HG03432 (cell line): Measurements from ENCODE around the gene ELMO1.

ENCODE experiments used
- ATAC-seq: cut with Tn5 transposase; IDR thresholded peaks from one replicate; pipeline ENCODE4 v1.9.1; 2021; ENCODE audit warnings: mild to moderate bottlenecking, moderate library complexity; ENCODE audit not compliant: unreplicated experiment

Gene ELMO1

DNA sequence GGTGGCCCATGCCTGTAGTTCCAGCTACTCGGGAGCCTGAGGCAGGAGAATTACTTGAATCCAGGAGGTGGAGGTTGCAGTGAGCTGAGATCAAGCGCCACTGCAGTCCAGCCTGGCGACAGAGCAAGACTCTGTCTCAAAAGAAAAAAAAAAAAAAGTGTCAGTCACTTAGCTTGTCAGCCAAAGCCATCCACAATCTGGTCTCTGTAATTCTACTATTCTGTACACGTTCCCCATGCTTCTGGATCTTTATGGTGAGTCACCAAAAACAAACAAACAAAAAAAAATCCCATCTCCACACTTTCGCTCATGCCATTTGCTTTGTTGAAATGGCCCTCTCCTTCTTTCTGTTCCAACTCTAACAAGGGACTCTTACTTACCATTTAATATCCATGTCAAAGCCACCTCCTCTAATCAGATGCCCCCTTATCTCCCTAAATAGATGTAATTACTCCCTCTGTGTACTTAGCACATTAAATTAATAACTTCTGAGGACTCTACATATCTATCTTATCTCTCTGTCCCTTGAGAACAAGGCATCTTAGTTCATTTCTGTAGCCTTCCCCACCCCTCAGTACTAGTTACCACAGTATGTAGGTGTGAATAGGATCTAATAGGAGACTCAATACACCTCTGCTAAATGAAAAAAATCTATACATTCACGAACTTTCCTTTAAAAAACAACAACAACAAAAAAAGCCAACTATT lies 128.4 kb downstream of the ELMO1 start:
- no peak for ATAC-seq

DNA sequence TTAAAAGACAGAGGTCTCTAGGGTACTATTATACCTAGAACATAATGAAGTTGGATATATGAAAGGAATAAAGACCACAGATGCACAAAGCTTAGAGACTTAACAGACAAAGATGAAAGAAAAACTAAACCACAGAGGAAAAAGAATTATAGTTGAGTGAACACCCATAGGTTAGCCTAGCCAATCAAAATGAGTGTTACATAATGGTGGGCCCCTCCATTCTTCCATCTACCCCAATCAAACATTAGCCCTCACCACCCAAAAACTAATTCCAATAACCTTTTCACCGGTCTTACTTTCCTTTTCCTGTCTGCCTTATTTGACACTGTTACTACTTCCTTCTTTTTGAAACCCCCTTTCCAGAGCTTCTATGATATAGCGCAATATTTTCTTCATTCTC lies 130.1 kb downstream of the ELMO1 start:
- no peak for ATAC-seq

DNA sequence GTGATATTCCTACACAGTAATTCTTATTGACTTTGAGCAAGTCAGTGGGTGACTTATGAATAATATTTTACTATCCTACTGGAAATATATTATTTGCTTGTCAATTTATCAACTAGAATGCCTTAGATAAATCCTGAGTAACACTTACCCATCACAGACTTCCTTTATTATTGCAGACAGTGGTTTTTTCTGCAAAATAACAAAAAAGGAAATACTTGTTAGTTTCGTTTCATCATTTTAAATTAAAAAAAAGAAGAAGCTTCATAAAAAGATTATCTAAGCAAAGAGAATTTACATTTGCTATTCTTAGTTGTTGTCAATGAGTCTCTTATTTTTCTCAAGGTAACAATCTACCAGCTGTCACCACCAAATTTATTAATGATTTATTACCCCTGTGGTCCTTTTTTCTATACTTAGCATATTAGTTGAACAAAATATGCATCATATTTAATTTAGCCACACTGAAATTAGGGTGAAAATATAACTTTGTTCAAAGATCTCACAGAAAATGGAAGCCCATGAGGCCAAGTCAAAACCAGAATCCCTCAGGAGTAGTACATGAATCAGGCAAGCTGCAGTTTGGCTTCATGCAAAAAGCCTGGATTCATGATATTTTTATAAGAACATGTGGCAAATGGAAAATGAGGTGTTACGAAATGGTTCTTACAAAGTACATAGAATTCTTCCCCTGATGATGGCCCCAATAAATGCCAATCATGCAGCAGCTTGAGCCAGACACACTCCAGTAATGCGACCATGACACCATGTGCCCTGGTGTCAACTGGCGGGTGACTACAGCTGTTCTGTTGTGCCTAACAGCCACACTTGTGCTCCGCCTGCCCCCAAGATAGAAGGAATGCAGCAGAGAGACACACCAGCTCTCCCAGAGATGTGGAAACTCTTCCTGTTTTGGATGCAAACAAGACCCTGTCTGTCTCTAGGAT lies 132.6 kb downstream of the ELMO1 start:
- no peak for ATAC-seq

DNA sequence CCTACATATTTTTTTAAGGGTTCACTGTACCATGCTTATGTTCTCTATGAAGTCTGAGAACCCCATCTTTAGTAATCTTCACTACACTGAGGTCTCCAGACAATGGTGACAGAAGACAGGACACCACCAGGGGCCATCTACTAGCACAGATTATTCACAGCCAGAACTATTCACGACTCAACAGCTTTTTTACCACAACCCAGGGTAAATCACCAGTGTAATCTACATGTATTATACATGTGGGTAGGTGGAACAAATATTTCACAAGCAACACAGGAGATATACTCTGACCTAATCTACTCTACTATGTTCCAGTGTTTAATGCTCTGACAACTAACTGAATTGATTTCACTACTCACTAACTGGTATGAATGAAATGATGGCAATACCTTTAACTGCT lies 136.1 kb downstream of the ELMO1 start:
- ATAC-seq = no peak

DNA sequence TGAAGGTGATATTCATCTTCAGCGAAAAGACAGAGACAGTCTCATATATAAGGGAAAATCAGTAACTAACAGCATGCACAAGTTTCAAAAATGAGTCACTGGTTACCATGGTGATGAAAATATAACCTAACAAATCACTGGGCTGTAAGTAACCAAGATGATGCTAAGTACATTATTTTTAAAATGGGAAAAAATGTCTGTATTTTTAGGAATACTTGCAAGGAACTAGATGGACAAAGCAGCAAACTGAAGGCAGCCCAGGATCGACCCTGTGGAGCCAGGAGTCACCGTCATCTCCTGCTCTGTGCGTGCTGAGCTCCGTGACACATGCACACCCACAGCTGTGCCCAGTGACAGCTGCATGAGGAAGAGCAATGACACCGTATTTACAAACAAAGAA lies 137.3 kb downstream of the ELMO1 start:
- peak; percentile 64 for ATAC-seq

DNA sequence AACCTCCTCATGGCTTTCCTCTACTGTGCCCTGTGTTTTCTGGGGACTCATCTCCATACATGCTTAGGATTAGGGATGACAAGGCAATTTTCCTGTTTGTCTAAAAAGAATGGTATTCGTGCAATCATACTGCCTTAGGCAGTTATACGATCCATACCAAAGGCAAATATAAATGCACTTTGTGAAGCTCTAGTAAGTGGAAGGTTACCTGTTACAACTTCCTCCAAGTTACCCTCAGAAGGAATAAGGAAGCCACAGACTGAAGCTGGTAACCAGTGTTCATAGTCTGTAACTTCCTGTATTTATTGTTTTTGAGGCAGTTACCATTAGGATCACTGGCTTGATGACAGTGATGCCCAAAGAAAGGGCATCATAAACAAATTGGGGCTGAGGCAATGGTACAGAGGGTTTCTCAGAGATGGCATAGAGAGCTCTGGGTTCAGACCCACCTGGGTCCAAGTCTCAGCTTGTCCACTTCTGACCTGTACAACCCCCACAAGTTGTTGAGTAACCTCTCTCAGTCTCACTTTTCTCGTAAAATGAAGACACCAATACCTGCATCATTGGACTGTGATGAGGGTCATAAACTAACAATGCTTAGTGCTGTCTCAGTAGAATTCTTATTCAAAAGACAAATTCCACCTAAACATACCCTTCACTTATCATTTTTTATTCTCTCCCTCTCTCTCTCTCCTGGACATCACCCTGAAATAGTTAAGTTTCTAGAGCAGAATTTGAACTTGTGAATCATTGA lies 138.2 kb downstream of the ELMO1 start:
- ATAC-seq = no peak

DNA sequence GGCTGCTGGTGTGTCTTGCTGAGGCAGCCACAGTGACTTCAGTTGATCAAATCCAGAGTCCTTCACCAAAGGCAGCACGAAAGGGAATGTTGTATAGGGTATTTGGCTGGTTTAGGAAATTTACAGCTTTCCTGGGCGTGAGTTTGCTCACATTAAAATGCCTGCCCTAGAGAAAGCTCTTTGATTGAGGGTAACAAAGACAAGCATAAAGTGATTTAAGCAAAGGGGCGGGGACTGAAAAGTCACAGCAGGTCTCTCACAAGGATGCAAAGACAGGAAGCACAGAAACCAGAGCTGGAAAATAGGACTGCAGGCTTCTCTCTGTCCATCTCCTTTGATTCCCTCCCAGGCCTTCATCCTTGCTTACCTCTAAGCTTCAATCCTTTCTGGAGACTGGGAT lies 139.2 kb downstream of the ELMO1 start:
- ATAC-seq = no peak

DNA sequence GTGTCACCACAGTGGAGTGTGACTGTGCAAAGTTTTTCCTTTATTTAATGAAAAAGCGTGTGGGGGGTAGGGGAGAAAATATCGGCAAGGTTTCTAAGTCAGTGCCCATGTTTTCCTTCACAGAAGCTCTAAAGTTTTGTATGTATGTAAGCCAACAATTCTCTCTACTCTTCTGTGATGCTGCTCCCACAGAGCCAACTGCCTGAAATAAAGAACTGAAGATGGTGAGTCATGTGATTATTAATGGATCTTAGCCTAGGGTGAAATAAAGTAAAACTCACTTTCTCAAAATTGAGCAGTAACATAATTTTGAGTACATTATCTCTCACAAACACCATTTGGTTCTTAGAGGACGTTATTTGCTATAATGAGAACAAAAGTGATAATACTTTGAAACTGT lies 143.7 kb downstream of the ELMO1 start:
- ATAC-seq = no peak

DNA sequence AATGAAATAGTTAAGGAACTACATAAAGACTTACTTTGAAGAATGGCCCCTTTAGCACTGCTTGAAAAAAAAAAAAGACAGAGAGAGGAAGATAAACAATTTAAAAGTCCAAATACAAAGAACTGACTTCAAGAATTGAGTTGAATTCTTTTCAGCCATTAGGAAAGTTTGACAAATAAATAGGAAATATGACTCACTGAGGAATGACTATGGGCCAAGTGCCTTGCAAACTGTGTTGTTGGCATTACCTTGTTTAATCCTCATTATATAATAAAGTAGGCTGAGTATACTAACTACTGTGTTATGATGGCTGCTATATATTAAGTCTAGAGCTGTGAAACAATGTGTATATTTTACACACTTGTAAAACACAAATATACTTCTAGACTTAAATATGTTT lies 151.1 kb downstream of the ELMO1 start:
- no peak for ATAC-seq

DNA sequence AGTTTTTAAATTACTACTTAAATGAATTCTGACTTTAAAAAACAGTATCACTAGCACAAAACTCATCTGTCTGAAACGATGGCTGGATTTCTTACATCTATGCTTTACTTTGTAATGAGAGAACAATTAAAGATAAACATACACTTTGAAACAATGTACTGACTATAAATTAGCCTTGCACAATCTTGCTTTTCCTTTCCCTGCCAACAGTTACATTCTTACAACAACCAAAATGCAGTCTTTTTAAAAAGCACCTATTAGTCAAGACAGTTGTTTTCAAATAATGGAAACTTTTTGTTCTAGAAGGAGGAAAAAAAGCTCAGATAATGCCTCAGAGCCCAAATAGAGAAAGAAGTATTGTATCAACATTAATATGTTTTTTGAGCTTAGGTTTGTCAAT lies 153.3 kb downstream of the ELMO1 start:
- ATAC-seq = no peak

DNA sequence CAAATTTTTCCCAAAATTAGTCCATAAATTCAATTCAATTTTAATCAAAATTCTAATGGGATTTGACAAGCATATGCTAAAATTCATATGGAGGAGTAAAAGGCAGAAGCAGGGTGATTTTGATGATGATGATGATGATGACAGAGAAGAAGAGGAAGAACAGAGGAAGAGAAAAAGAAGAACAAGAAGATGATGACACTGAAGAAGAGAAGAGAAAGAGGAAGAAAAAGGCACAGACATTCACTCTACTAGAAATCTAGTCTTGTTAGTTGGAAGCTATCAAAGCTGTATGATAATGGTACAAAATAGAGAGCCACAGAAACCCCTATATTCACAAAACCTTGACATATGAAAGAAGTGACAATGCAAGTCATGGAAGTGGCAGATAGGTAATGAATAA lies 157.9 kb downstream of the ELMO1 start:
- no peak for ATAC-seq

DNA sequence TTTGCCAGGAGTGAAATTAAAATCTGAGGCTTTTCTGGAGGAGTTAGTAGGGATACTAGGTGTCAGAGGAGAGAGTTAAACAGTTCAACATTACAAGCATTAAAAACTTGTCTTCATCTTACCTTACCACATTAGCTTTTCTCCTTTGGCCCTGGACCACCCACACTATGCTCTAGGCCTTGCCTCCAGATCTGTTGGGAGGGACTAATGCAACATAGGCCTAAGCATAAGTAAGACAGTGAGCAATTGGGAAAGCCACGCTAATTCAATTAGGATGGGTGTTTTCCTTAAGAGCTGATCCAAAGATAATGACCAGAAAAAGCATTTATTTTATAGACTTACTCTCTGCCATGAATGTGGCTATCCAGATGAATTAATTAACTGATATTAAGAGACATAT lies 158.9 kb downstream of the ELMO1 start:
- ATAC-seq = no peak

DNA sequence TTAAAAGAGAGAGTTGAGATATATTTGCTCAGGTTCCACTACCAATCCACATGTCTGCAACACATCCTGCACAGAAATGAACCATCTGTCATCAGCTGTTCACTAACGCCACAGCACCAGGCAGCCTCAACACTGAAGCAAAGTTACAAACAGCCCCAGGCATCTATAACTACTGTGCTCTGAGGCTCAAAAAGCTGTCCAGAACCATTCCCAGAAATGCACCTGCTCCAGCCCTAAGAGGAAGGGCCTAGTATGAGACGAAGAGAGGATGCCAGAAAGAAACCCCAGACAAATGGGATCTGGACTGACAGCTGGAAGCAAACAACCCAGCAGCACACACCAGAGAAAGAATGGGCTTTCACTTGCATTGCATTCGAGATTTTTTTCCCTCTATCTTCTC lies 159.3 kb downstream of the ELMO1 start:
- ATAC-seq = no peak

DNA sequence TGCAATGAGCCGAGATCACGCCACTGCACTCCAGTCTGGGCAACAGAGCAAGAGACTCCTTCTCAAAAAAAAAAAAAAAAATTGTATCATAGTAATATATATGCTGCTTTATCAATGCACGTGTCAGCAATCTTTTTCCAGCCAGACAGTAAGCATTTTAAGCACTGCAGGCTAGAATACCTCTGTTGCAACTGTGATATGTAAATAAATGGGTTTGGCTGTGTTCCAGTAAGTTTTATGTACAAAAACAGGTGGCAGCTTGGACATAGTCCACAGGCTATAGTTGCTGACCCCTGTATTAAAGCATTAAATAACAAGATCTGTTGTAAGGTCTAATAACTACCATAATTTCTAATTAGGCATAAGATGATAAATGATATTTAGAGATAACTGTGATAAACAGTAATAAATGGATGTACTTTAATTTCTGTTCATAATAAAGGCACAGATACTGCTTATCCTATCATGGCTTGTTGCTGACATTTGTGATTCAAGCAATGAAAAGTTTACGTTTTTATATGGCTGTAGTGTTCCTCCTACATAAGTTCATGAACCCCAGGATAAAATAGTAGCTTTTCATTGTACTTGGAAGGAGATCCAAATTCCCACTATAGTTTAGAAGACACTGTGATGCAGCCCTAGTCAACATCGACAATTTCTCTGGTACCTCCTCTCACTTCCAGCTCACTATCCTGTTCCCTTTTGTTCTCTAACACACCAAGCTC lies 161.4 kb downstream of the ELMO1 start:
- peak; percentile 65 for ATAC-seq

DNA sequence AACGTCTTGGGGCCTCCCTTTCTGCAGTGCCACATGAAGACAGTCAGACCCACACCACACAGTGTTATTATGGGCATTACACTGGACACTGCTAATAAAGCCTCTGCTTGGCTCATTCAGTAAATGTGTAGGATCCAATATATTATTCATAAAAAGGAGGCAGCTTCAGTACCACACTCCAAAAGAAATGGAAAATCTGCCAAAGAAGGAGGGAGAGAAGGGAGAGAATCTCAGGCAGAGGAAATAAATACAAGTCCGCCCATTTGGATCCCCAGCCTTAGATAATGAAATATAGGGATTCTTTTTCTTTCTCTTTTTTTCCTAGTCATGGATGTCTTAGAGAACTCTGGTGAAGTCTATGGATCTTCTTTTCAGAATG lies 162.2 kb downstream of the ELMO1 start:
- ATAC-seq = no peak

DNA sequence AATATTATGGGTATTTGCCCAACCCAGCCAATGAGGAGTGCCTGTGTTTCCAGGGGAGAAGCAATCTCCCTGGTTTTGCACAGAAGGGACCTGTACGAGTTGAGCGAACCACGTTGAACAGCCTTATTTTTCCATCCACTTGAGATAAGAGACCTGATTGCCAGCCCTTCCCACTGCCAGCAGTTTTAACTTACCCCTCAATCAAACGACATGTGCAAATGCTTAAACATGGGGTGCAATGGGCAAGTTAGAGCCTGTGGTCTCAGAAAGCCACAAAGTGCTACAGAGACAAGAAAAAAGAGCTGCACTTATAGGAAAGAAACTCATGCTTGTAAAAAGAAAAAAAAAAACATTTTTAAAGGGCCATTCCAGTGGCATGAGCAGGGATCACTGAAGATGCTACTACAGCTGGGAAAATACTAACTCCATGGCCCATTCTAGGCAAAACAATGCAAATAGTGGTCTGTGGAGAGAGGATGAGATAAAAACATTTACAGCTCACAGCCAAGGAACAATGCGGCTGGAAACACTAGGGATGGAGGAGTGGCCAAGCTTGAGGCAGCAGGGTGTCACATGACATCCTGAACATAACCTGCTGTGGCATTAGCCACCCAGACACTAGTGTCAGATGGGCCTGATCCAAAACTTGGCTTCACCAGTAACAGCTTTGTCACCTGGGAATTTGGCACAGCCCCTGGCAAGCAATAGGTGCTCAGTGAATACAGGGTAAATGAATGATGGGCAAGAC lies 162.8 kb downstream of the ELMO1 start:
- ATAC-seq = no peak

DNA sequence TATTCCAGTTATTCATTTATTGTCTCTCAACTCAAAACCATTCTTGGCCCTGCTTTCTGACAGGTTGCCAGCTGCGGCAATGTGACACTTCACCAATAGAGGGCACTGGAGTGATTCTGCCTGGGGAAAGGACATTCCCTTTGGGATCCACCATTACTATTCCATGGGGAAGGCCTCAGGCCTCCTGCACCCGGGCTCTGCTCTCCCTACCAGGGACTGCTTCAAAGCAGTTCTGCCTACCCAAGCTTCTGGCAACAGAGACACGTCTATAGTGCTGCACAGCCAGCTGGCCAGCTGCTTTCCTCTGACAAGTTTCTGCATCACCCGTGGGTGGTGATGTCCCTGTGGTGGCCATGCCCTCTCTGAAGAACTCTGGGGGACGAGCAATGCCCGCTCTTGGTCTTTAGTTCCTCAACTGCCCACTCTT lies 163.8 kb downstream of the ELMO1 start:
- ATAC-seq = no peak

DNA sequence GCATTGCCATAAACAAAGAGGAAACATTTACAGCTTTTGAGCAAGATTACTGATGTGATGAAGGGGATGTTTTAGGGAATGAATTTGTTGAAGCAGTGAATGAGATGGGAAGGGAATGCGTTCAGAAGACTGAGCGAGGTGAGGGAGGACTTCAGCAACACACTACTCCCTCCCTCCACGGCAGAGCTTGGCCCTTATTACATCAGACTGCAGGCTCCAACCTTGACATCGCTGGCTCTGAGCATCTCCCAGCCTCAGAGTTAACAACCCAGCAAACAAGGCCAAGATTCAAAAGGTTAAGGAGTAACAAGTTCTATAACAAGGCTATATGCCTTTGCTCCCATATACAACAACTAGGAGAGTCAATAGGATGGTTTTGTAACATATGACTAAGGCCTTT lies 164.4 kb downstream of the ELMO1 start:
- no peak for ATAC-seq

DNA sequence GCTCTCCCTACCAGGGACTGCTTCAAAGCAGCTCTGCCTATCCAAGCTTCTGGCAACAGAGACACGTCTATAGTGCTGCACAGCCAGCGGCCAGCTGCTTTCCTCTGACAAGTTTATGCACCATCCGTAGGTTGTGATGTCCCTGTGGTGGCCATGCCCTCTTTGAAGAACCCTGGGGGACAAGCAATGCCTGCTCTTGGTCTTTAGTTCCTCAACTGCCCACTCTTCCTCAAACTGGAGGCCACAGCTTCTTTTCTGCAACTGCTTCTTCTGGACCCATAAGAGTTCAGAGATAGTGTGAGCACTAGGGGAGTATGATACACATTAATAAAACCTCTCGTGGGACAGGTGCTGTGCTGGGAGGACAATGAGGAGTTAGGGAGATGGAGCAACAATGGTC lies 164.9 kb downstream of the ELMO1 start:
- no peak for ATAC-seq

DNA sequence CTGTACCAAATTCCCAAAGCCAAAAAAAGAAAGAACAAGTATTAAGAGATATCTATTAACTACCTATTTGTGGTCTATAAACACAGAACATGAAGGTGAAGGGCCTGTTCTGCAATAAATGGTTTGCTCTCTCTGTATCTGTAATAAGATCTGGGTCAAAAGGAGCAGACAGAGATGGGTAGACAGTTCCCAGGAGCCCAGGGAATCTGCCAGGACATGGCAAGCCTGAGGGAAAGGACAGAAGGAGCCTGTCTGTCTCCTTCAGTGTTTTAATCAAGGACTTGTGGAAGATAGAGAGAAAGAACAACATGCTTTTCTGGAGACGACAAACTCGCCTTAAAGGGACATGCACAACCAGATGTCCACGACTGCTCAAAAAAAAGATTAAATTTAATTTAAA lies 165.7 kb downstream of the ELMO1 start:
- ATAC-seq = no peak
